Gastrocnemius medialis (tissue), 4 donors: ENCODE data around the gene DEFB127. TPM values are rescaled to one million over a fixed set of nuclear protein-coding genes. Genes with fewer than 3 reads are reported as not detected.
"Not testable (repeated sequence)": the region's sequence is repeated elsewhere in the genome, so short reads cannot be mapped to it uniquely, and the experiment has no call there.

Experiments used
- ATAC-seq, 2 donors: fragments of 150-250 bp; one replicate each; pipeline ENCODE4 v1.9.1; 2016
- DNase-seq, 2 donors: peaks; one replicate each; pipeline ENCODE4 v3.0.0-alpha.2; 2019
- H3K27ac ChIP-seq, 4 donors: fragments of 200-600 bp; sonication (generic); 1 replicate in 1 of 4; 2 replicates in 3 of 4; pipeline ENCODE4 v1.5.1; 2016 to 2018; ENCODE audit warnings: mild to moderate bottlenecking in 2 of 4, moderate library complexity in 1 of 4
- H3K27me3 ChIP-seq, 3 donors: fragments of 200-600 bp; sonication (generic) in 2 of 3; 1 replicate in 1 of 3; 2 replicates in 2 of 3; pipeline versions ENCODE4 v1.5.1 to v1.6.0; 2016 to 2019; ENCODE audit warnings: mild to moderate bottlenecking in 1 of 3, moderate library complexity in 1 of 3
- H3K36me3 ChIP-seq, 2 donors: fragments of 200-600 bp; sonication (generic) in 1 of 2; one replicate each; pipeline ENCODE4 v1.5.1; 2017 to 2018
- H3K4me1 ChIP-seq, 2 donors: fragments of 200-600 bp; sonication (generic) in 1 of 2; one replicate each; pipeline ENCODE4 v1.5.1; 2016 to 2017; ENCODE audit warnings: mild to moderate bottlenecking in 2 of 2
- H3K4me3 ChIP-seq, 4 donors: fragments of 200-600 bp; sonication (generic) in 3 of 4; 1 replicate in 1 of 4; 2 replicates in 3 of 4; pipeline ENCODE4 v1.5.1; 2016 to 2019; ENCODE audit warnings: mild to moderate bottlenecking in 2 of 4
- H3K9me3 ChIP-seq, 3 donors: fragments of 200-600 bp; sonication (generic) in 2 of 3; 1 replicate in 1 of 3; 2 replicates in 2 of 3; pipeline ENCODE4 v1.5.1; 2016 to 2019
- POLR2A ChIP-seq, 2 donors: fragments of 450-650 bp; IDR thresholded peaks; one replicate each; pipeline ENCODE4 v1.6.1; 2017; ENCODE audit warnings: antibody characterized with exemption in 2 of 2, mild to moderate bottlenecking in 2 of 2, moderate library complexity in 2 of 2
- in situ Hi-C, 4 donors: fragments of 200-750 bp; cut with MboI; loops; one replicate each; pipeline versions ENCODE4 v1.15.0 to v1.8.0; 2017; ENCODE audit warnings: low sequenced_read_pairs in 4 of 4
- intact Hi-C: fragments of 100-400 bp; cut with DNase I; formaldehyde crosslinking; loops from one replicate; pipeline ENCODE4 v1.15.1; 2023; ENCODE audit warnings: low total_unique reads
- total RNA-seq, 4 donors: library from RNA; depleted of rRNA; stranded (reverse); fragments of >200 nt; gene quantifications; one replicate each; pipeline versions ENCODE4 v1.1.0 to v1.2.3, GENCODE V29; 2016
- TF ChIP-seq, protein P1 (sequence below), 5 experiments: fragments of 450-650 bp in 3 of 5; fragments of 200-600 bp in 2 of 5; sonication (generic) in 2 of 5; IDR thresholded peaks in 4 of 5; conservative IDR thresholded peaks in 1 of 5; 1 replicate in 4 of 5; 2 replicates in 1 of 5; pipeline ENCODE4 v1.5.1; 2016 to 2019; ENCODE audit warnings: antibody characterized with exemption in 5 of 5, mild to moderate bottlenecking in 3 of 5, moderate library complexity in 3 of 5

The DEFB127 gene, protein sequence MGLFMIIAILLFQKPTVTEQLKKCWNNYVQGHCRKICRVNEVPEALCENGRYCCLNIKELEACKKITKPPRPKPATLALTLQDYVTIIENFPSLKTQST
- not detected for total RNA-seq

DNA sequence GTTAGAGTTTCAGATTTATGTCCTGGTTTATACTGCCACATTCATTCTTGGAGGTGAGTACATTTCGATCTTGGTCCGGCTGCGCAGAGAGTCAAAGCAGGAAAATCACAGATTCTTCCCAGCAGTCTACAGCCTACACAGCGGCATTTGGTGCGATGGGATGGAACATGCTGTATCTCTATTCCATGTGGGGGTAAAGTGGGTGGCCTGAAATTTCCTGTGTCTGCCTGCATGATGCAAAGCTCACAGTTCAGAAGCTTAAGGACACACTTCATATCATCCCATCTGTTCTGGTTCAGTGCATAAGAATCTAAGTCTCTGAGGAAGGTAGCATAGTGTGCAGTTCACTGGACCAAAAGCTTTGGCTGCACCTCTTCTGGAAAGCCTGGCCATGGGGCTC lies at the start of gene DEFB127:
TSS of gene DEFB127 (plus strand) at position 301 of the 400 bp plus-strand sequence. CDS start at position 392, 91 bp downstream.
- Histone ChIP-seq H3K36me3 (no peaks in the 10 kb centered on the region), H3K4me1 (no peaks in the 10 kb centered on the region), H3K4me3 (no peak within 1 kb of the TSS), H3K27me3 (no peaks in the 10 kb centered on the region), H3K9me3 (no peaks in the 10 kb centered on the region), H3K27ac (no peak within 1 kb of the TSS)
- no peak for DNase-seq
- no peak for TF ChIP-seq POLR2A (IDR thresholded peaks at IDR 0.05)
- TF ChIP-seq, protein P1, sequence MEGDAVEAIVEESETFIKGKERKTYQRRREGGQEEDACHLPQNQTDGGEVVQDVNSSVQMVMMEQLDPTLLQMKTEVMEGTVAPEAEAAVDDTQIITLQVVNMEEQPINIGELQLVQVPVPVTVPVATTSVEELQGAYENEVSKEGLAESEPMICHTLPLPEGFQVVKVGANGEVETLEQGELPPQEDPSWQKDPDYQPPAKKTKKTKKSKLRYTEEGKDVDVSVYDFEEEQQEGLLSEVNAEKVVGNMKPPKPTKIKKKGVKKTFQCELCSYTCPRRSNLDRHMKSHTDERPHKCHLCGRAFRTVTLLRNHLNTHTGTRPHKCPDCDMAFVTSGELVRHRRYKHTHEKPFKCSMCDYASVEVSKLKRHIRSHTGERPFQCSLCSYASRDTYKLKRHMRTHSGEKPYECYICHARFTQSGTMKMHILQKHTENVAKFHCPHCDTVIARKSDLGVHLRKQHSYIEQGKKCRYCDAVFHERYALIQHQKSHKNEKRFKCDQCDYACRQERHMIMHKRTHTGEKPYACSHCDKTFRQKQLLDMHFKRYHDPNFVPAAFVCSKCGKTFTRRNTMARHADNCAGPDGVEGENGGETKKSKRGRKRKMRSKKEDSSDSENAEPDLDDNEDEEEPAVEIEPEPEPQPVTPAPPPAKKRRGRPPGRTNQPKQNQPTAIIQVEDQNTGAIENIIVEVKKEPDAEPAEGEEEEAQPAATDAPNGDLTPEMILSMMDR (IDR thresholded peaks at IDR 0.05 in 4 of 5, conservative IDR thresholded peaks at IDR 0.05 in 1 of 5): no peak
- in situ Hi-C loops: no loop called here
- intact Hi-C loops: no loop called here
- ATAC-seq: no peak

DNA sequence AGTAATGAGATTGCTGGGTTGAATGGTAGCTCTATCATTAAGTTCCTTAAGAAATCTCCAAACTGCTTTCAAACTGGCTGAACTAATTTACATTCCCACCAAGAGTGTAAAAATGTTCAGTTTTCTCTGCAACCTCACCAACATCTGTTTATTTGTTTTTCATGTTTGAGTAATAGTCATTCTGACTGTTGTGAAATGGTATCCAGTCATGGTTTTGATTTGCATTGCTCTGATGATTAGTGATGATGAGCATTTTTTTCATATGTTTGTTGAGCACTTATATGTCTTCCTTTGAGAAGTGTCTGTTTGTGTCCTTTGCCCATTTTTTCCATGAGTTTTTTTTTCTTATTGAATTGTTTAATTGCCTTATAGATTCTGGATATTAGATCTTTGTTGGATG lies 44.9 kb upstream of the DEFB127 start:
- H3K9me3 ChIP-seq: no peaks in the 10 kb centered on the region
- in situ Hi-C loops (no loop called here), intact Hi-C loops (no loop called here)
- no peak overlapping the region for H3K27ac ChIP-seq
- no peaks in the 10 kb centered on the region for H3K36me3 ChIP-seq
- H3K4me3 ChIP-seq: no peak overlapping the region
- H3K27me3 ChIP-seq: no peaks in the 10 kb centered on the region
- DNase-seq: no peak
- no peaks in the 10 kb centered on the region for H3K4me1 ChIP-seq
- no peak for TF ChIP-seq POLR2A (IDR thresholded peaks at IDR 0.05)
- TF ChIP-seq, protein P1 (IDR thresholded peaks at IDR 0.05 in 4 of 5, conservative IDR thresholded peaks at IDR 0.05 in 1 of 5): no peak
- ATAC-seq: no peak

DNA sequence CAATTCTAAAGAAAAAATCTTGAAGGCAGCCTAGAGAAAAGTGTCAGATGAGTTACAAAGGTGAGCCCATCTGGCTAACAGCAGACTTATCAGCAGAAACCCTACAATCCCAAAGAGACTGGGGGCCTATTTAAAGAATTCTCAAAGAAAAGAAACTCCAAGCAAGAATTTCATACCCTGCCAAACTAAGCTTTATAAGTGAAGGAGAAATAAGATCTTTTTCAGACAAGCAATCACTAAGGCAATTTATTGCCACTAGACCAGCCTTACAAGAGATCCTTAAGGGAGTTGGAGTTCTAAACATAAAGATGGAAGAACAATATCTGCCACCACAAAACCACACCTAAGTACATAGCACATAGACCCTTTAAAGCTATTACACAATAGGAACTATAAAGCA lies 39.7 kb upstream of the DEFB127 start:
- Histone ChIP-seq H3K9me3 (no peaks in the 10 kb centered on the region), H3K27ac (no peak overlapping the region), H3K36me3 (no peaks in the 10 kb centered on the region), H3K4me3 (no peak overlapping the region), H3K4me1 (no peaks in the 10 kb centered on the region), H3K27me3 (peaks cover 0 to 3% (median 0%) of the 10 kb centered on the region in 3 donors)
- ATAC-seq (no peak), DNase-seq (no peak)
- TF ChIP-seq, protein P1 (IDR thresholded peaks at IDR 0.05 in 4 of 5, conservative IDR thresholded peaks at IDR 0.05 in 1 of 5): no peak
- TF ChIP-seq POLR2A (IDR thresholded peaks at IDR 0.05): no peak
- in situ Hi-C loops: no loop called here
- intact Hi-C loops: no loop called here

DNA sequence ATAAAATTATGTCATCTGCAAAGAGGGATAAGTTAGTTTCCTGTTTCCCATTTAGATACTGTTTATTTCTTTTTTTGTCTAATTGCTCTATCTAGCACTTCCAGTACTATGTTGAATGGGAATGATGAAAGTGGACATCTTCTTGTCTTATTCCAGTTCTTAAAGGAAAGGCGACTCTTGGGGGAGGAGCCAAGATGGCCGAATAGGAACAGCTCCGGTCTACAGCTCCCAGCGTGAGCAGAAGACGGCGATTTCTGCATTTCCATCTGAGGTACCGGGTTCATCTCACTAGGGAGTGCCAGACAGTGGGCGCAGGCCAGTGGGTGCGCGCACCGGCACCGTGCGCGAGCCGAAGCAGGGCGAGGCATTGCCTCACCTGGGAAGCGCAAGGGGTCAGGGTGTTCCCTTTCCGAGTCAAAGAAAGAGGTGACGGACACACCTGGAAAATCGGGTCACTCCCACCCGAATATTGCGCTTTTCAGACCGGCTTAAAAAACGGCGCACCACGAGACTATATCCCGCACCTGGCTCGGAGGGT lies 27.4 kb upstream of the DEFB127 start:
- H3K4me3 ChIP-seq, H3K36me3 ChIP-seq, H3K9me3 ChIP-seq, H3K4me1 ChIP-seq, H3K27ac ChIP-seq, in situ Hi-C loops, ATAC-seq, intact Hi-C loops, H3K27me3 ChIP-seq, DNase-seq: not testable (repeated sequence)

DNA sequence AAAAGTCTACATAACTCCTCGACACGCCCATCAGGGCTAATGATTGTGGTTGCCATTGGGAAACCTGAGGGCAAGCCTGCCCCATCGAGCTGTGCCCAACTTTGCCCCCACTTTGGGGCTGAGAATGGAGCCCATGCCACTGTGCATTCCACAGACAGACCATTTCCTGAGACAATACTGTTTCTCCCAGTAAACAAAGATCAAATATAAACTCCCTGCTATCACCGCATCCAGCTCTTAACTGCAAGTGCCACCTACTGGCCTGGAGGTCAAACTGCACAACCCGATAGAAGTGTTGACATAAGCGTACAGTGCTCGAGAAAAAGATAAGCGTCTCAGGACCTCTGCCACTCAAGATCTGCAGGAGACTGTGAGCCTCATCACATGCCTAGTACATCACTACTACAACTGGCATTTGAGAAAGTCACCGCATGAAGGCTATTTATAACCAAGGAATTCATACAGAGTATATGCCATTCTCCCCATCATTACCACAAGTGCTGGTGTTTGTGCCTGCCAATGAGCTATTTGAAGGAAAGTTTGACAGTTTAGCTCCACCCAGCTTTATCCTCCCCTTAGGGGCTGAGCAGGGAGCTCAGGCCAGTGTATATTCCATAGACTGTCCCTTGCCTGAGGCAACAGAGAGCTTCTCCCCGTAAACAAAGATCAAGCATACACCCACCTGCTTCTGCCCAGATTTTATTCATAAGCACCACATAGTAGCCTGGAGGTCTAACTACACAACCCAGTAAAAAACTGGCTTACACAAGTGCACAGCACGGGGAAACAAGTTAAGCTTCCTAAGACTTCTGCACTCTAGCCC lies 19.4 kb upstream of the DEFB127 start:
- no peaks in the 10 kb centered on the region for H3K4me1 ChIP-seq

More for the DNA sequence above, 19.4 kb upstream of the DEFB127 start:
- H3K27me3 ChIP-seq: peaks cover 0 to 9% (median 0%) of the 10 kb centered on the region in 3 donors
- no peak for ATAC-seq
- H3K9me3 ChIP-seq: no peaks in the 10 kb centered on the region
- no peak for TF ChIP-seq POLR2A (IDR thresholded peaks at IDR 0.05)
- TF ChIP-seq, protein P1 (IDR thresholded peaks at IDR 0.05 in 4 of 5, conservative IDR thresholded peaks at IDR 0.05 in 1 of 5): peak in 1 of 5 experiments; percentile 14
- H3K27ac ChIP-seq: no peak overlapping the region
- DNase-seq: no peak
- H3K4me3 ChIP-seq: no peak overlapping the region
- intact Hi-C loops (no loop called here), in situ Hi-C loops (no loop called here)
- H3K36me3 ChIP-seq: no peaks in the 10 kb centered on the region
